ENCODE data around the gene HAUS3. TPM values are rescaled to one million over a fixed set of nuclear protein-coding genes. Genes with fewer than 3 reads are reported as not detected.

The HAUS3 gene
- total and polyA plus RNA-seq, 2 experiments from 2014 or later = 21.4 to 36.0 TPM

DNA sequence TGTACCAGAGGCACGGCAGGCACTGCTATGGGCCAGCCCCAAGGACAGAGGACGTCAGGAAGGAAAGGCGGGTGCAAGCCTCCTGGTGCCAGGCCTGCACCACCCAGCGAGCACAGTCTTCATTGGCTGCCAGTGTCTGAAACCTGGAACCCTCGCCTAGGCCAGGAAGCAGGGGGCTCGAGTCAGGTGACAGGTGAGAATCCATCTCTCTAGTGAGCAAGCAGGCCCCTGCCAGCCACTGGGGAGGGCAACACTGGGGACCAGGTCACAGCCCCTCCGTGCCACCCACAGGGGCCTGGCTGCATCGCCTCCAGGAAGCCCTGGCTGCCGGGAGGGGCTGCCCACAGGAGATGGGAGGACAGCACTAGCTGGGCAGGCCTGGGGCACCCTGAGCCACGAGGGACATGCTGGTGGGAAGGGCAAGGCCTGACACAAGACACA, 6.9 kb upstream of the HAUS3 start (continued):
- TF ChIP-seq, protein P1, sequence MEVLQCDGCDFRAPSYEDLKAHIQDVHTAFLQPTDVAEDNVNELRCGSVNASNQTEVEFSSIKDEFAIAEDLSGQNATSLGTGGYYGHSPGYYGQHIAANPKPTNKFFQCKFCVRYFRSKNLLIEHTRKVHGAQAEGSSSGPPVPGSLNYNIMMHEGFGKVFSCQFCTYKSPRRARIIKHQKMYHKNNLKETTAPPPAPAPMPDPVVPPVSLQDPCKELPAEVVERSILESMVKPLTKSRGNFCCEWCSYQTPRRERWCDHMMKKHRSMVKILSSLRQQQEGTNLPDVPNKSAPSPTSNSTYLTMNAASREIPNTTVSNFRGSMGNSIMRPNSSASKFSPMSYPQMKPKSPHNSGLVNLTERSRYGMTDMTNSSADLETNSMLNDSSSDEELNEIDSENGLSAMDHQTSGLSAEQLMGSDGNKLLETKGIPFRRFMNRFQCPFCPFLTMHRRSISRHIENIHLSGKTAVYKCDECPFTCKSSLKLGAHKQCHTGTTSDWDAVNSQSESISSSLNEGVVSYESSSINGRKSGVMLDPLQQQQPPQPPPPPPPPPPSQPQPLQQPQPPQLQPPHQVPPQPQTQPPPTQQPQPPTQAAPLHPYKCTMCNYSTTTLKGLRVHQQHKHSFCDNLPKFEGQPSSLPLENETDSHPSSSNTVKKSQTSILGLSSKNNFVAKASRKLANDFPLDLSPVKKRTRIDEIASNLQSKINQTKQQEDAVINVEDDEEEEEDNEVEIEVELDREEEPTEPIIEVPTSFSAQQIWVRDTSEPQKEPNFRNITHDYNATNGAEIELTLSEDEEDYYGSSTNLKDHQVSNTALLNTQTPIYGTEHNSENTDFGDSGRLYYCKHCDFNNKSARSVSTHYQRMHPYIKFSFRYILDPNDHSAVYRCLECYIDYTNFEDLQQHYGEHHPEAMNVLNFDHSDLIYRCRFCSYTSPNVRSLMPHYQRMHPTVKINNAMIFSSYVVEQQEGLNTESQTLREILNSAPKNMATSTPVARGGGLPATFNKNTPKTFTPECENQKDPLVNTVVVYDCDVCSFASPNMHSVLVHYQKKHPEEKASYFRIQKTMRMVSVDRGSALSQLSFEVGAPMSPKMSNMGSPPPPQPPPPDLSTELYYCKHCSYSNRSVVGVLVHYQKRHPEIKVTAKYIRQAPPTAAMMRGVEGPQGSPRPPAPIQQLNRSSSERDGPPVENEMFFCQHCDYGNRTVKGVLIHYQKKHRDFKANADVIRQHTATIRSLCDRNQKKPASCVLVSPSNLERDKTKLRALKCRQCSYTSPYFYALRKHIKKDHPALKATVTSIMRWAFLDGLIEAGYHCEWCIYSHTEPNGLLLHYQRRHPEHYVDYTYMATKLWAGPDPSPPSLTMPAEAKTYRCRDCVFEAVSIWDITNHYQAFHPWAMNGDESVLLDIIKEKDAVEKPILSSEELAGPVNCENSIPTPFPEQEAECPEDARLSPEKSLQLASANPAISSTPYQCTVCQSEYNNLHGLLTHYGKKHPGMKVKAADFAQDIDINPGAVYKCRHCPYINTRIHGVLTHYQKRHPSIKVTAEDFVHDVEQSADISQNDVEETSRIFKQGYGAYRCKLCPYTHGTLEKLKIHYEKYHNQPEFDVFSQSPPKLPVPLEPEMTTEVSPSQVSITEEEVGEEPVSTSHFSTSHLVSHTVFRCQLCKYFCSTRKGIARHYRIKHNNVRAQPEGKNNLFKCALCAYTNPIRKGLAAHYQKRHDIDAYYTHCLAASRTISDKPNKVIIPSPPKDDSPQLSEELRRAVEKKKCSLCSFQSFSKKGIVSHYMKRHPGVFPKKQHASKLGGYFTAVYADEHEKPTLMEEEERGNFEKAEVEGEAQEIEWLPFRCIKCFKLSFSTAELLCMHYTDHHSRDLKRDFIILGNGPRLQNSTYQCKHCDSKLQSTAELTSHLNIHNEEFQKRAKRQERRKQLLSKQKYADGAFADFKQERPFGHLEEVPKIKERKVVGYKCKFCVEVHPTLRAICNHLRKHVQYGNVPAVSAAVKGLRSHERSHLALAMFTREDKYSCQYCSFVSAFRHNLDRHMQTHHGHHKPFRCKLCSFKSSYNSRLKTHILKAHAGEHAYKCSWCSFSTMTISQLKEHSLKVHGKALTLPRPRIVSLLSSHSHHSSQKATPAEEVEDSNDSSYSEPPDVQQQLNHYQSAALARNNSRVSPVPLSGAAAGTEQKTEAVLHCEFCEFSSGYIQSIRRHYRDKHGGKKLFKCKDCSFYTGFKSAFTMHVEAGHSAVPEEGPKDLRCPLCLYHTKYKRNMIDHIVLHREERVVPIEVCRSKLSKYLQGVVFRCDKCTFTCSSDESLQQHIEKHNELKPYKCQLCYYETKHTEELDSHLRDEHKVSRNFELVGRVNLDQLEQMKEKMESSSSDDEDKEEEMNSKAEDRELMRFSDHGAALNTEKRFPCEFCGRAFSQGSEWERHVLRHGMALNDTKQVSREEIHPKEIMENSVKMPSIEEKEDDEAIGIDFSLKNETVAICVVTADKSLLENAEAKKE (CRISPR knock-in tag; IDR thresholded peaks at IDR 0.05) = no peak
- TF ChIP-seq EZH2 (IDR thresholded peaks at IDR 0.05; ENCODE audit: low read depth, unreplicated experiment) (no peak), CREB1 (CRISPR knock-in tag; IDR thresholded peaks at IDR 0.05; ENCODE audit: low read depth) (no peak), POLR2AphosphoS5 (IDR thresholded peaks at IDR 0.05; ENCODE audit: low read depth) (no peak)

DNA sequence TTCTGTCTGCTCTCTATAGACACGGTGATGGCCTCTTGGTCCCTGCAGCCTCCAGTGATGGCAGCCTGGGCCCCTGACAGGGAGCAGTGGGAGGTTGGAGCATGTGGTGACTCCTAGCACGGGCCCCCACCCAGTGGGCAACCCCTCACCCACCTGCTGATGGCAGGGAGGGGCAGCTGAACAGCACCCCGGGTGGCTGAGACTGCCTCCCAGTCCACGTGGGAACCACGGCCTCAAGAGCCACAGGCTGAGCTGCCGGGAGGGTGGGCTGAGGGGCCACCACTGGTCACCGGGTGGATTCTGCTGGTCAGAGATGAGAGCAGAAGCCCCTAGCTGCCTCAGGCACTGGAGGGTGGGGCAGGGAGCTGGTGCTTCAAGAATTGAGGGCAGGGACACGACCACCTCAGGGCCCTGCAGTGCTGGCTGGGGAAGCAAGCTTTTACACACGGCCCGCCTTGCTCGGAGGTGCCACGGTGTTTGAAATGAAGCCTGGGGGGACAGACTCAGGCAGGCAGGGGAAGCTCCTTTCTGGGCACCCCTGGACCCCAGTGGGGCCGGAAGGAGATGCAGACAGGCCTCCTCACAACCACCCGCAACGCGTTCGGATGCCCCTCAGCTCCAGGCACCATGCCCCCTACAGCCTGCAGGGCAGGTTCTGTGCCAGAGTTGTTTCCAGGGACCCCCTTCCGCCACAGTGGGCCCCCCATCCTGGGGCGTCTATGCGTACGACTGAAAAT, 6.3 kb upstream of the HAUS3 start:
- Mint-ChIP-seq H3K27ac (no peak overlapping the region), H3K4me1 (peaks cover 3% of the 10 kb centered on the region), H3K36me3 (ENCODE audit: low read depth) (peaks cover 16% of the 10 kb centered on the region), H3K9me3 (peaks cover 24% of the 10 kb centered on the region), H3K4me3 (no peak overlapping the region), H3K27me3 (ENCODE audit: insufficient read depth, low read depth, poor library complexity) (peaks cover 6% of the 10 kb centered on the region)
- Histone ChIP-seq H3K4me1 (ENCODE audit: insufficient read depth) (no peaks in the 10 kb centered on the region), H3F3A (replicated peaks; ENCODE audit: low read depth) (no peaks in the 10 kb centered on the region), H3K27me3 (ENCODE audit: insufficient read depth) (no peaks in the 10 kb centered on the region), H3K4me2 (no peak overlapping the region), H3K36me3 (ENCODE audit: insufficient read depth) (no peaks in the 10 kb centered on the region; the same call in 1 of the 2 replicates), H4K20me1 (replicated peaks; ENCODE audit: insufficient read depth) (no peaks in the 10 kb centered on the region), H2AFZ (no peak overlapping the region), H3K4me3 (no peak overlapping the region), H3K27ac (ENCODE audit: low read depth) (no peak overlapping the region), H3K9me2 (ENCODE audit: insufficient read depth) (no peaks in the 10 kb centered on the region), H3K79me2 (replicated peaks; ENCODE audit: insufficient read depth) (no peaks in the 10 kb centered on the region)
- DNase-seq (ENCODE audit: low spot score) = no peak
- ATAC-seq = no peak
- TF ChIP-seq, protein P1 (CRISPR knock-in tag; IDR thresholded peaks at IDR 0.05) = no peak
- TF ChIP-seq EZH2 (IDR thresholded peaks at IDR 0.05; ENCODE audit: low read depth, unreplicated experiment) (no peak), ZNF114 (CRISPR knock-in tag; IDR thresholded peaks at IDR 0.05) (no peak), NANOG (IDR thresholded peaks at IDR 0.05; ENCODE audit: borderline replicate concordance) (no peak), ZNF331 (CRISPR knock-in tag; IDR thresholded peaks at IDR 0.05; ENCODE audit: low read depth) (no peak), CREB1 (CRISPR knock-in tag; IDR thresholded peaks at IDR 0.05; ENCODE audit: low read depth) (no peak), EZH2phosphoT487 (IDR thresholded peaks at IDR 0.05; ENCODE audit: unreplicated experiment) (no peak)
